HG03095 (cell line): ENCODE results near the gene TRIM2.

ENCODE experiments used
- ATAC-seq: cut with Tn5 transposase; IDR thresholded peaks from one replicate; pipeline ENCODE4 v1.9.1; 2021; ENCODE audit warnings: moderate library complexity; ENCODE audit not compliant: unreplicated experiment

The TRIM2 gene

GRCh38 chr4:153367092-153367491 is 162.8 kb downstream of the TRIM2 start:
- ATAC-seq, result no peak

- no peak for ATAC-seq
Observed at GRCh38 chr4:153369021-153369420, 164.8 kb downstream of the TRIM2 start.

- no peak for ATAC-seq
Observed at GRCh38 chr4:153371701-153372234, 167.5 kb downstream of the TRIM2 start.

GRCh38 chr4:153372967-153373562 is 168.8 kb downstream of the TRIM2 start:
- ATAC-seq, result no peak

GRCh38 chr4:153374442-153374841 is 170.2 kb downstream of the TRIM2 start:
- ATAC-seq, result no peak

GRCh38 chr4:153375303-153375702 is 171.1 kb downstream of the TRIM2 start:
- no peak for ATAC-seq

GRCh38 chr4:153383131-153383530 is 178.9 kb downstream of the TRIM2 start:
- no peak for ATAC-seq

GRCh38 chr4:153384160-153384559 is 179.9 kb downstream of the TRIM2 start:
- ATAC-seq, result no peak

- ATAC-seq, result no peak
Observed at GRCh38 chr4:153385784-153386183, 181.5 kb downstream of the TRIM2 start.

GRCh38 chr4:153387981-153388380 is 183.7 kb downstream of the TRIM2 start:
- no peak for ATAC-seq
